Activated CD4-positive, alpha-beta T cell treated with anti-CD3 and anti-CD28 coated beads, Interleukin-2, amount 50 U/mL, for 1 hour (primary cell): ENCODE measurements around the gene SPINT2.
A peak's percentile ranks its signal among the peaks of the same experiment; 100 is the strongest.
"Not testable (repeated sequence)": the region's sequence is repeated elsewhere in the genome, so short reads cannot be mapped to it uniquely, and the experiment has no call there.

Source experiments
- DNase-seq: peaks from one replicate; pipeline ENCODE4 v3.0.0-alpha.2; 2020

SPINT2 gene

DNA sequence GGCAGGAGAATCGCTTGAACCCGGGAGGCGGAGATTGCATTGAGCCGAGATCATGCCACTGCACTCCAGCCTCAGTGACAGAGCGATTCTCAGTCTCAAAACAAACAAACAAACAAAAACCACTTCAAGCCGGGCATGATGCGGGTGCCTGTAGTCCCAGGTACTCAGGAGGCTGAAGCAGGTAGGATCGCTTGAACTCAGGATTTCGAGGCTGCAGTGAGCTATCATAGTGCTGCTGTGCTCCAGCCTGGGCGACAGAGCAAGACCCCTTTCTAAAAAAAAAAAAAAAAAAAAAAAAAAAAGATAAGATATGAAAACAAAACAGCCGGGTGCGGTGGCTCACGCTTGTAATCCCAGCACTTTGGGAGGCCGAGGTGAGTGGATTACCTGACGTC is 21.1 kb upstream of the SPINT2 start:
- no peak for DNase-seq

DNA sequence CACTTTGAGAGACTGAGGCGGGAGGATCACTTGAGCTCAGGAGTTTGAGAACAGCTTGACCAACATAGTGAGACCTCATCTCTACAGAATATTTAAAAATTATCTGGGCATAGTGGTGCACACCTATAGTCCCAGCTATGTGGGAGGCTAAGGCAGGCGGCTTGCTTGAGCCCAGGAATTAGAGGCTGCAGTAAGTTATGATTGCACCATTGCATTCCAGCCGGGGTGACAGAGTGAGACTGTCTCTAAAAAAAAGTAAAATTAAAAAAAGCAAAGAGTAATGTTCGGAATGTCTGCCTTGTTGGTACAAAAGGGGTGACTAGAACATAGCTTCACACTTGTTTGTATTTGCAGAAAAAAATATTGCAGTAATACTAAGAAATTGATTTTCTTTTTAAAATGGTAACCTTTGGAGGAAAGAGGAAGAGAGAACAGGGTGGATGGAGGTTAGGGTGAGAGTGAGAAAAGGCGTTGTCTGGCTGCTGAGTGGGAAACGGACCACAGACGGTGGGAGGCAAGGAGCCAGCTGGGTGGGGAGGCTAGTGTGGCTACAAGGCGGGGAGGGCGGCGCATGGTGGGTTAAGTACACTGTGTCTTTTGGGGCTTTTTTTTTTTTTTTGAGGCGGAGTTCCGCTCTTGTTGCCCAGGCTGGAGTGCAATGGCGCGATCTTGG is 18.4 kb upstream of the SPINT2 start:
- no peak for DNase-seq

DNA sequence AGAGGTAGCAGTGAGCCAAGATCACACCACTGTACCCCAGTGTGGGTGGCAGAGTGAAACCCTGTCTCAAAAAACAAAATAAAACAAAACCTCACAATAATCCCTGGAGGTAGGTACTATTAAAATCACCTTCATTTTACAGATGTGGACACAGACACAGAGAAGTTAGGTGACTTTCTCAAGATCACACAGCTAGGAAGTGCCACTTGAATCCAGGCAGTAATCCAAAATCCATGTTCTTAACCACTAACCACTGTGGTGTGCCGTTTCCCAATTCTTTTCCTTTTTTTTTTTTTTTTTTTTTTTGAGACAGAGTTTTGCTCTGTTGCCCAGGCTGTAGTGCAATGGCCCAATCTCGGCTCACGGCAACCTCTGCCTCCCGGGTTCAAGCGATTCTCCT is 17.2 kb upstream of the SPINT2 start:
- no peak for DNase-seq

DNA sequence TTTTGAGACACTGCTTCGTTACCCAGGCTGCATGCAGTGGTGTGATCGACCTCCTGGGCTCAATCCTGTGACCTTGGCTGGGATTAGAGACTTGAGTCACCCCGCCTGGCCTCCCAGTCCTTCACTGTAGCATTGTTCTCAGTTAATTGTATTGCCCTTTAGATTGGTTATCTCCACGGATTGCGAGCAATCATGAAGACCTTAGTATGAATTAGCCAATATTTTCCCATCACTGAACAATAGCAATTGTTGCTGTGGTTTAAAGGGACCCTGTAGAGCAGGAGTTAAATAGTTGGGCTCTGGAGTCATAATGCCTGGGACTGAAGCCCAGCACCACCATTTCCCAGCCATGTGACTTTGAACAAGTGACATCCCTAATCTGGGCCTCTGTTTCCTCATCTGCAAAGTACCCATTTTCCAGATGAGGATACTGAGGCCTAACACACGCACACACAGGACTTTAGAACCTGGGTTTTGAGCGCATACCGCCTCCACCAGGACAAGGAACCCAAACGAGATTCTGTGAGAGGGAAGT is 16.6 kb upstream of the SPINT2 start:
- DNase-seq: no peak

DNA sequence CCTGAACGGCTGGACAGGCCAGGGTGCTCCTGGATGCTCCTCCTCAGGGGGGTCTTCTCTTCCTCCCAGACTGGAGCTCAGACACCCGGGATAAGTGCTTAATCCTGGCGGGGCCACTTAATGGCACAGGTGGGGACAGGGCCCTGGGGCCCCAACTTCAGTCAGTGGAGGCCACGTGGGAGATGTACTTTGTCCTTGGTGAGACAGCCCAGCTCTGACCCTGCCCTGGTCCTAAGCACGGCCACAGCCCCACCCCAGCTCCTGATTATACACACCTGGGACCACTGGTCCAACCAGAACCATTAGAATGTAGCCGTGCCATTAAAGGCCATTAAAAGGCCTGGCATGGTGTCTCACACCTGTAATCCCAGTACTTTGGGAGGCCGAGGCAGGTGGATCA is 16.0 kb upstream of the SPINT2 start:
- no peak for DNase-seq

DNA sequence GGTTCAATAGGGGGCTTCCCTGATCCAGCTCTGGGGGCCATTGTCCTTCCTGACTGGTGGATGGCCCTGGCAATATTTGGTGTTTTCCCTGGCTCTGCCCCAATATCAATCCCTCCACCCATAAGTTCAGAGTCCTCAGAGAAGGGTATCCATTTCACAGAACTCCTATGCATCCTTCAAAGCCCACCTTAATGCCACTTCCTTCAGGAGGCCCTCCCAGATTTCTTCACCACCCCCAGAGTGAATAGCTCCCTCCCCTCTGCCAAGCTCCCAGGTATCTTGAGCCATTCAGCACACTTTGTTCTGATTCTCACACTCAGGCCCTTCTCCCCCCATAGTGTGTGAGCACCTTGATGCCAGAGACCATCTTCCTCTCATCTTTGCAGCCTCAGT is 13.9 kb upstream of the SPINT2 start:
- DNase-seq: no peak

DNA sequence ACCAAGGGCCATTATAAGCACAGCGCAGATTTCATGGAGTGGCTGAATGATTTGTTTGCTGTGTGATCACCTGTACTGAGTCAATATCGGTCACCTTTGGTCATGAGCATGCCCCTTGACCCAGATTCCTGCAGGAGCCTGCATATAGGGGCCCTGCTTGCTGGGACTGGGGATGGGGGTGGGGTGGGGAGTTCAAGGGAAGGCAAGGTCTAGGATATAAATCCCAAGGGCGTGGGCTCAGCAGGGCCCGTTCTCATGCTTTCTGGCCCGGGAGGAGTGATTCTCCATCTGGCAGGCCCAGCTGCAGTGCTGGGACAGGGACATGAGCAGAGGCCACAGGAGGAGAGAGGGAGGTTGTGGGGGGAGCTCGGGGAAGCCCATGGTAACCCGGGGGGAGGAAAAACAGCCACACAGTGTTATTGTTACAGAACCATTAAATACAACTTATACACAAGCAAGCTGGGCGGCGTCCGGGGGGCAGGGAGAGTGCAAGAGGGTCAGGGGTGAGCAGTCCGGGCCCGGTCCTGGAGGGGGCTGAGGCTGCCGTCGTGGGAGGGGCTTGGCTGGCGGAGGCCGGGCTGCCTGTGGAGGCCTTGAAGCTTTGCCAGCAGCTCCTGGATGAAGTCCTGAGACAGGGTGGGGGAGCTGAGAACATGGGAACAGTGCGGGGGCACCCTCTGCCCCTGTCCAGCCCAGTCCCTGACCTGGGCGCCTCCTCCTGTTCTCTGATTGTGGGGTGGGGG is 13.4 kb upstream of the SPINT2 start:
- DNase-seq: no peak

DNA sequence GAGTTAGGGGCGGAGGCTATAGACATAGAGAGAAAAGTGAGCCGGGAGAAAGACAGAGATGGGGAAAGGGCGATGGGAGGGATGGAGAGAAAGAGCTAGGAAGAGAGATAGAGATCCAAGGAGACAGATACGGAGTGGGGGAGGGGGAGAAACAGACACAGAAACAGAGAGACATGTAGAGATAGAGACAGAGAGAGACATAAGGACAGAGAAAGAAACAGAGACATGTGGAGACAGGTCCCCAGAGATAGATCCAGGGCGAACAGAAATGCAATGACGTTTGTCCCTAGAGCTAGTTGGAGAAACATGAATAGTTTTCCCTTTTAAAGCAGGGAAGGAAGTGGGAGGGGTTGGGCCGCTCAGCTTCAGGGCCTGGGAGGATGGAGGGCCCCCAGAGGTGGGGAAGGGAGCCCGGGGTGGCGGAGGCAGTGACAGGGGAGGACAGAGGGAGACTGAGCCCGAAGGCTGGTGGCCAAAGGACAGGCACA is 12.8 kb upstream of the SPINT2 start:
- DNase-seq: no peak

DNA sequence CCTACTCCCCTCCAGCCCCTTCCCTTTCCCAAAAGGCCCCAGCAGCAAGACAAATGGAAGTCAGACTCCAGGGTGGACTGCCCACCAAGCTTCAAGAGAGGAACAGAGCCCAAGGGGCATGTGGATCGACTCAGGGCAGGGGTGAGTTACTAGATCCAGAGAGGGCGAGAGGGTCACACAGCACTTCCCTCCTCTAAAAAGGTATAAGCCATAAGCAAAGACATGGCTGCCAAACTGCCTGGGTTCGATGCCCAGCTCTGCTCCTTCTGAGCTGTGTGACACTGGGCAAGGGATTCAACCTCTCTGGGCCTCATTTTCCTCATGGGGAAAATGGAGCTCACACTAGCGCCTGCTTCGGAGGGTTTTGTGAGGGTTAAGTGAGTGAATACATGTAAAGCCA is 12.0 kb upstream of the SPINT2 start:
- no peak for DNase-seq

DNA sequence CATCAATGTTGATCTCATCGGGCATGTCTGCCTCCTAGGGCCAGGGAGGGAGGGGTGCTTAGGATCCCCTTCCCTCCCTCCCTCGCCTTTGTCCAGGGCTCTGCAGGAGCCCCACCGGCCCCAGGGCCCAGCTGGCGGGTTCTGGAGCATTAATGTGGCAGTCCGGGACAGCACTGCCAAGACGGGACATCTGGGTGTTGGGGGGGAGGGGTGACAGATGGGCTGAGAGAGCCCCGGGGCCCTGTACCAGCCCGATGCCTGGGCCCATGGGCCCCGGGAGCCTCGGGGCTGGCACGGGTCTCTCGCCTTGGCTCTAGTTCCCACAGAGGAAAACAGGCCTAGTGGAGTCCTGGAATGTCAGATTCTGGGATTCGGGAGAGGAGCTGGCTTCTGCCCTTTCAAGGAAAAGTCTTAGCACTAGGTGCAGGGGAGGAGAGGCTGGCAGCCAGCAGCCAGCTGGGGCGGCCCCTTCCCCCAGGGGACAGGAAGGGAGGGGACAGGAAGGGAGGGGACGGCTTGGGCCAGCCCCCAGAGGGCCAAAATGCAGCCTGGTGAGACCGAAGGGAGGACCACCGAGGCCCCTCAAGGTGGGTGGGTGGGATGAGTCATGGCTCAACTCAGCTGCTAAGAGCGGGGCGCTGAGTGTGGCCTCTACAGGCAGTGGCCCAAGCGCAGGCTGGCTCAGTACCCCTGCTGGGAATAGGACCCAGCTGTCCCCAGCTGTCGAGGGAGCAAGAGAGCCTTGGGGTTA is 11.3 kb upstream of the SPINT2 start:
- no peak for DNase-seq

DNA sequence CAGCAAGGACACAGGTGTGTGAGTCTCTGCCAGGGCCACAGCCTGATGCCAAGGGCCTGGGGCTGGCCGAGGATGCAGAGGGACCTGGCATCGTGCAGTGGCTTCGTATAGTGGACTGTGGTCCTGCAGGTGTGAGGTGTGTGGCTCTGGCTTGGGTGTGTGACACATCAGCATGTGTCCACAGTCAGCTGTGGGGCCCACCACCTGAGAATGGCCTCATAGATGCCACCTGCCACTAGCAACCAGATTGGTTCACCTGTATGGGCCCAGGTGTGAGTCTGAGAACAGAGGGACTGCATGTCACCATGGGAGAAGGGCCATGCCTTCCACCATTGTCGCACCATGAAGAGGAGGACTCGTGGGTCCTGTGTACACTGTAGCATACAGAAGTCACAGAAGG is 10.6 kb upstream of the SPINT2 start:
- no peak for DNase-seq

DNA sequence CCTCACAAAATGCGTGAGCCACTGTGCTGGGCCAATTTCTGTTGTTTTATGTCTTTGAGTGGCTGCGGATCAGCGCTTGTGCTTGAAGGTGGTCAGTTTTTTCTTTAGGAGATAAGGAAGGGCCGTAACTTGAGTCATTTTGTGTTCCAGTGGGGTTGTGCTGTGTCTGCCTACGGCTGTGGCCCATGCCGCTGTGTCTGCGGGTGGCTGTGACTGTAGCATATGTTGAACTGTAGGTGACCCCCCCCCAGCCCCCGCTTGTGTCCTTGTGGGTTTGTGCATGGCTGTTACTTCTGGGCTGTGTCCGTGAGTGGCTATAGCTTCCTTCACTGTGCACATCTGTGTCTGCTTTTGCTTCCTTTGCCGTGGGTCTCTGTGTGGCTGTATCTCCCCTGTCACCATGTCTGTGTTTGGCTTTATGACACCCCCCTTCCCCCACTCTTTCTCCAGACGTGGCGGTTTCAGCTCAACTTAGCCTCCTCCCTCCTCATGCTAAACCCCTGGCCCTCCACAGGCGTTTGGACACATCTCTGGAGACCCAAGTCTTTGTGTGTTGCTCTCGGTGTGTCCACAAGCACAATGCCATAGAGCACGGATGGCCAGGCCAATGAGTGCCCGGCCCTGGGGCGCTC is 8.9 kb upstream of the SPINT2 start:
- no peak for DNase-seq

DNA sequence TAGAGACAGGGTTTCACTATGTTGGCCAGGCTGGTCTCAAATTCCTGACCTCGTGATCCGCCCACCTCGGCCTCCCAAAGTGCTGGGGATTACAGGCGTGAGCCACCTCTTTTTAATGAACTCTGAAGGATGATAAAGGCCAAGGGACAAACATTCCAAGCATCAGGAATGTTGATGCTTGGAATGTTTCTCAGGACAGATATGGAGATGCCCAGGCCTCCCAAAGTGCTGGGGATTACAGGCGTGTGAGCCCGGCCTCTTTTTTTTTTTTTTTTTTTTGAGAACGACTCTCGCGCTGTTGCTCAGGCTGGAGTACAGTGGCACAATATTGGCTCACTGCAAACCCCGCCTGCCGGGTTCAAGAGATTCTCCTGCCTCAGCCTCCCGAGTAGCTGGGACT is 2.4 kb upstream of the SPINT2 start:
- not testable (repeated sequence) for DNase-seq

DNA sequence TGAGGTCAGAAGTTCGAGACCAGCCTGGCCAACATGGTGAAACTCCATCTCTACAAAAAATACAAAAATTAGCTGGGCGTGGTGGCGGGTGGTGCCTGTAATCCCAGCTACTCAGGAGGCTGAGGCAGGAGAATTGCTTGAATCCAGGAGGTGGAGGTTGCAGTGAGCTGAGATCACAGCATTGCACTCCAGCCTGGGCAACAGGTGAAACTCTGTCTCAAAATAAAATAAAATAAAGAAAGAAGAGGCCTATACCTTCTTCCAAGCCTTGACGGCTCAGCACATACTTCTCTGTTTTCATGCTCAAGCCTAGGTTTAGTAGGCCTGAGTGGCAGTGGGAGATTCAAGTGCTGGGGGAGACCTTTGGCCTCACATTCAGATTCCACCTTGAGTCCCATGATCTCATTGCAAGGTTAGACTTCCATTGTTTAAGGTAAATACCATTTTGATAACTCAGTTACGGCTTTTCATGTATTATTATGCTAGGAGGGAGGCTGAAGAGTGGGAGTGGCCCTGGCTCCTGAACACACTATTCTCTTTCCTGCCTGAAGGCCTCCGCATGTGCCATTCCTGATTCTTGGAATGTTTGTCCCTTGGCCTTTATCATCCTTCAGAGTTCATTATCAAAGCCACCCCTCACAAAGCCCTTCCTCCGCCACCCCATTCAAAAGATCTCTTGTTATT is 1.6 kb upstream of the SPINT2 start:
- no peak for DNase-seq

DNA sequence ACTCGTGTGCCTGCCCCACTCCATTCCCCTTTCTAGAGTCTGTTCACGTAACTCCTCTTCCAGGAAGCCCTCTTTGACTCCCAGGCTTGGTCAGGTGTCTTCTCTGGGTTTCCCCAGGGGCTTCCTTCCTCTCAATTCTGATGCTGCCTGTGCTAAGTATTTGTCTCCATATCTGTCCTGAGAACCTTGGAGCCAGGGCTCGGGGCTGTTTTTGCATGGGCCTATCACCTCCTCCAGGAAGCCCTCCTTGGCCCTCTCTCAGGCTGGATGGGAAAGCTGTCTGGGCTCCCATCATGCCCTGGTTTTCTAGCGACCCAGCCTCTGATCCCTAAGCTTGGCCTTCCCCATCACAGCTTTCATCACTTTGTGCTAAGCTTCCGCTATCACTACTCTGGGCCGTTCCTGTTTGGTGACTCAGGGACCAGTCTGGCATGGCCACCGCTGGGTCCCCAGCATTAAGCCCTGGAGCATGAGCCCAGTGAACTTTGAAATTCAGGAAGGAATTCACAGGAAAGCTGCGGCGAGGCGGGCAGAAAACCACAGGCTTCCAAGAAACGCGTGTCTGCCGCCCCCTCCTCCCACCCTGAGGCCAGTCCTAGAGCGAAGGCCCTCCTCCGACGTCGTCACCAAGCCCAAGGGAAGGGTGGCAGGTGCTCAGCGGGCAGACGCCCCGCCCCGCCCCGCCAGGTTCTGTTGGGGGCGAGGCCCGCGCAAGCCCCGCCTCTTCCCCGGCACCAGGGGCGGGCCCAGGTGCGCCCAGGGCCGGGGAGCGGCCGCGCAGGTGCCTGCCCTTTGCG is 486 bp upstream of the SPINT2 start:
- DNase-seq: peak; percentile 77

DNA sequence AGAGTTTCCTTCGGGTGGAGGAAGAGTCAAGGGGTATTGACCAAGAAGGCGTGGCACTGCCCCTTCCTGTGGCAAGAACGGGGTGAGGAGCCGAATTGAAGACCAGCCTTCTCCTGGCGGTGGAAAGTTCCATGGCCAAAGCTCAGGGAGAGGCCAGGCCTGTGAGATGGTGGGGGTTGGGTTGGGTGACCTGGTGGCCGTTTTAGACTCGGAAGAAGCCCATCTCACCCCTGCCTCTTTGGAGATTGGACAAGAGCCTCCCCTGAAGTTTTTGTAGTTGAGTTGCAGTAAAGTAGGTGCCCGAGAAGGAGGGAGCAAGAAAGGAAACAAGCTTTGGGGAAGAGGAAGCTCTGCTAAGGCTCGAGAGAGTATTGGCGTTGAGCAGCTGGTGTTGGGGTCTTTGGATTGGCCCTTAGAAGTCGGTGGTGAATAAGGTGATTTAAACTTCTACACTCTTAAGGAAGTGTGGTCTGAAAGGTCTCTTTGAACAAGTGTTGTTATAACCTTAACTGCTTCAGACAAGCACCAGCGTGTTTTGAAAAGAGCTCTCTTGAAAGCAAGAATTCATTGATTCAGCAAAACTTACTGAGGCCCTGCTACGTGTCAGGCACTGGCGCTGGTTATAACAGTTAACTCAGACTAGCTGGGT is 964 bp downstream of the SPINT2 start:
- DNase-seq: no peak

DNA sequence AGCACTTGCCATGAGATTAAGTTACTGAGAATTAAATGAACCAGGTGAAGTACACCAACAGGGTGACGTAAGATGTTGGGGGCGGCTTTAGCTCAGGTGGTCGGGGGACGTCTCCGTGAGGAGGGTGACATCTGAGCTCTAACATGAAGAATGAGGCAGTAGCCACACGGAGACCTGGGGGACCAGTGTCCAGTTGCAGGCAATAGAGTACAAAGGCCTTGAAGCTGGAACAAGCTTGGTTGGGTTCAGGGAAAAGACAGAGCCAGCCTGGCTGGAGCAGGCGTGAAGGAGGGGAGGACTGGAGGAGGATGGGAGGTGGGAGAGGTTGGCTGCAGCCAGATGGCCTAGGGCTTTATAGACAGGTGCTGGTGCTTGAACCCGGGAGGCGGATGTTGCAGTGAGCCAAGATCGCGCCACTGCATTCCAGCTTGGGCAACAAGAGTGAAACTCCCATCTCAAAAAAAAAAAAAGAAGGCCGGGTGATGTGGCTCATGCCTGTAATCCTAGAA is 1.6 kb downstream of the SPINT2 start:
- no peak for DNase-seq

DNA sequence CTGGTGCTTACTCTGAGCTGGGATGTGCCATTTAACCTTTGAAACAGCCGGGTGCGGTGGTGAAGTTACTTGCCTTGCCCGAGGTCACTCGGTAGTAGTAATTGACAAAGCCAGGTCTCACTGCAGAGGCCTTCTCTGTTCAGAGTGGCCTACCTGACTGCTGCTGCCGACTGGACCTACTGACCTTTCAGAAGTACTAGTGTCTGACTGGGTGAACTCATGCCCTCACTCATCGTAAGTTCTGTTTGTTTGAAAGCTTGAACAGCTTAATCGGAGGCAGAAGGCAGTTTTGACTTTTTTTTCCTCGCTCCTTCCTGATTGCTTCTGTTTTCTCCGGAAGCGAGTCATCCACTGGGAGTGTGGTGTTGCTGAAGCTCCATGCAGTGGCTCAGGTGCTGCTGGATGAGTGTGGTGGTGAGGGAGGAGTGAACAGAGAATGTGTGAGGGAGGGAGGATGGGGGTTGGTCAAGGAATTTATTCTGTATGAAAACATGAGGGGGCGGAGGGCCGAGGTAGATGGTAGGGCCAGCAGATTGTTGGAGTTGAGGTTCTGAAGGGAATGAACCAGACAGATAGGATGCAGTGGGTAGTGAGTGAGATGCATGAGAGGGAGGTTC is 2.7 kb downstream of the SPINT2 start:
- DNase-seq: no peak

DNA sequence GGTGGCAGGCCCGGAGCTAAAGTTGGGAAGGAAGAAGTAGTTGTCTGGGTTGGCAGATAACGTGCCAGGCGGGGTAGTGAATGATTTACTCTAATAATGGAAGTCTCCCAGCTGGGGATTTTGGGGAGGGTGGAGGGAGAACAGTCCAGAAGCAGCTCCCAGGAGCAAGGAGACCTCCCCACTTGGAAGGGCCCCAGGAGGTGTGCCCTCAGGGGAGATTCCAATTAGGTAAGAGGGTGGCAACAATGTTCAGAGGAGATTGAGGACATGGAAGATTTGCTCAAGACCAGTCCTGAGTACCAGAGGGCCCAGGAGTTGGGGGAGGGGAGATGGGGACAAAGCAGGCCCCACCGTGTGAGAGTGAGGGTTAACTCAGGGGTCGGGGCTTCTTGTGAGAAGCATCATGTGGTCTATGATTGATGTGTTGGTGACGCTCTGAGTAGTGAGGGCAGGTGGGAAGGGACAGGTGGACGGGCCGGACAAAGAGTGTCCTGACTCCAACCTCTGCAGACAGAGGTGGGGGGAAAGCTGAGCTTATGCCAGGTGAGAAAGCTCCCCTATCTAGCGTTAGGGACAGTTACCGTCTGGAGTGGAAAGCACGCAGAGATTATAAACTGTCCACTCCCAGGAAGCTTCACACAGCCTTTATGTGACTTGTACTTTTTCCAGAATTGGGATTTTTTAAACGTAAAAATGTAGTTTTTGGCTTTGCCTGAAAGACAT is 3.5 kb downstream of the SPINT2 start:
- no peak for DNase-seq

DNA sequence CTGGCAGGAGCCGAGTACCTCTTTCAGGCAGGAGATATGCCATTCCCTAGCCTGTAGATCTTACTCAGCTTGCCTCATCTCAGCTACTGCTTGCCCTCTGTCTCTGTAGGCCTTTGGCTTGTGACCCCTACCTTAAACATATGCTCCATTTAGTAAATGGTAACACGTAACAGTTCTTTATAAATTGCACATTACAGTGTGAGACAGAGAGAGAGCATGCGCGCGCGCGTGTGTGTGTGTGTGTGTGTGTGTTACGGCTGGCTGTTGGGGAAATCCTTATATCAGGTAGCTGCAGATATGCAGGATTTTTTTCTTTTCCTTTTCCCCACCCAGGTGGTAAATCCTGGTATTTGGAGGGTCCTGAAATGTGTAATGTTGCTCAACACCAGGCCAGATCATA is 4.2 kb downstream of the SPINT2 start:
- no peak for DNase-seq
